HG03439 (cell line): ENCODE results near the gene ZBTB38.

Experiments used
- ATAC-seq: cut with Tn5 transposase; IDR thresholded peaks from one replicate; pipeline ENCODE4 v1.9.1; 2021; ENCODE audit warnings: mild to moderate bottlenecking, moderate library complexity; ENCODE audit not compliant: unreplicated experiment

Gene ZBTB38

GRCh38 chr3:141366285-141367037 is 1.8 kb upstream of the ZBTB38 start:
- no peak for ATAC-seq

GRCh38 chr3:141367038-141367730 is 1.1 kb upstream of the ZBTB38 start:
- ATAC-seq: no peak

- no peak for ATAC-seq
These were observed 856 bp downstream of the ZBTB38 start for GRCh38 chr3:141368925-141369794.

GRCh38 chr3:141370065-141370533 is 1.8 kb downstream of the ZBTB38 start:
- peak; percentile 68 for ATAC-seq

- no peak for ATAC-seq
These were observed 3.6 kb downstream of the ZBTB38 start for GRCh38 chr3:141371882-141372281.

GRCh38 chr3:141372656-141373055 is 4.4 kb downstream of the ZBTB38 start:
- no peak for ATAC-seq

GRCh38 chr3:141373232-141373631 is 4.9 kb downstream of the ZBTB38 start:
- no peak for ATAC-seq

- no peak for ATAC-seq
These were observed 5.6 kb downstream of the ZBTB38 start for GRCh38 chr3:141373768-141374526.

- no peak for ATAC-seq
These were observed 7.3 kb downstream of the ZBTB38 start for GRCh38 chr3:141375381-141376301.

- ATAC-seq: no peak
These were observed 9.1 kb downstream of the ZBTB38 start for GRCh38 chr3:141377377-141377776.

- no peak for ATAC-seq
These were observed 10.3 kb downstream of the ZBTB38 start for GRCh38 chr3:141378556-141378955.

GRCh38 chr3:141379250-141379966 is 11.1 kb downstream of the ZBTB38 start:
- ATAC-seq: peak; percentile 47

GRCh38 chr3:141380279-141380678 is 12.0 kb downstream of the ZBTB38 start:
- ATAC-seq: no peak

GRCh38 chr3:141380987-141381386 is 12.7 kb downstream of the ZBTB38 start:
- ATAC-seq: peak; percentile 42

- no peak for ATAC-seq
These were observed 14.3 kb downstream of the ZBTB38 start for GRCh38 chr3:141382571-141382970.

- no peak for ATAC-seq
These were observed 15.3 kb downstream of the ZBTB38 start for GRCh38 chr3:141383555-141384129.

GRCh38 chr3:141384157-141384556 is 15.9 kb downstream of the ZBTB38 start:
- ATAC-seq: no peak

- no peak for ATAC-seq
These were observed 16.3 kb downstream of the ZBTB38 start for GRCh38 chr3:141384575-141384974.
